GM12878 (cell line): ENCODE measurements around the gene SSTR1. TPM values are rescaled to one million over a fixed set of nuclear protein-coding genes. Genes with fewer than 3 reads are reported as not detected.

ENCODE experiments used
- ATAC-seq: fragments of 200-7000 bp; cut with Tn5 transposase; 3 replicates; pipeline ENCODE4 v1.9.1; 2020; ENCODE audit warnings: mild to moderate bottlenecking, moderate library complexity
- BruUV-seq: library from RNA; stranded (reverse); fragments of 400-500 nt; replicated peaks from 2 replicates; lab custom pipeline; 2021; lab: Mats Ljungman, UMichigan
- CTCF ChIA-PET: fragments of 300-600 bp; sonication (Branson Sonifier 250); formaldehyde crosslinking; extraction: SDS; loops from one replicate; lab custom pipeline; 2021; ENCODE audit warnings: inconsistent platforms; lab: Yijun Ruan, JAX
- POLR2A ChIA-PET: fragments of 350-600 bp; formaldehyde crosslinking; extraction: SDS; loops from one replicate; lab custom pipeline; 2021; ENCODE audit warnings: inconsistent platforms; lab: Charles Lee
- RAD21 ChIA-PET: fragments of 300-600 bp; sonication (Branson Sonifier 250); formaldehyde crosslinking; loops from one replicate; lab custom pipeline; 2023; ENCODE audit warnings: antibody characterized with exemption; ENCODE audit not compliant: unreplicated experiment; lab: Charles Lee
- SMC1A ChIA-PET: fragments of 300-600 bp; sonication (Branson Sonifier 250); formaldehyde crosslinking; loops from one replicate; lab custom pipeline; 2023; ENCODE audit not compliant: unreplicated experiment, uncharacterized antibody; lab: Charles Lee
- DNase-seq: peaks from one replicate; pipeline ENCODE4 v3.0.0-alpha.2; 2011; ENCODE audit warnings: low read depth, low spot score
- FAIRE-seq: peaks from 3 replicates; lab custom pipeline; 2011; peaks lifted over from hg19 to GRCh38; lab: Jason Lieb, UNC
- H2AFZ ChIP-seq: 2 replicates; pipeline ENCODE4 v1.6.0; 2011; ENCODE audit warnings: low read depth, low read length, control low read depth; ENCODE audit not compliant: control insufficient read depth
- H3K27ac ChIP-seq: 2 replicates; pipeline ENCODE4 v1.5.1; 2011; ENCODE audit warnings: control low read depth; ENCODE audit not compliant: control insufficient read depth, insufficient read depth
- H3K27me3 ChIP-seq, 2 experiments: replicated peaks in 1 of 2; 2 replicates each; pipeline versions ENCODE4 v1.6.0 to v1.6.1; 2011; ENCODE audit warnings: low read length in 1 of 2; ENCODE audit not compliant: control insufficient read depth in 2 of 2, insufficient read depth in 2 of 2
- H3K36me3 ChIP-seq, 2 experiments: 2 replicates each; pipeline ENCODE4 v1.5.1; 2011; ENCODE audit warnings: low read length in 1 of 2; ENCODE audit not compliant: control insufficient read depth in 2 of 2, insufficient read depth in 2 of 2
- H3K4me1 ChIP-seq: 2 replicates; pipeline ENCODE4 v1.6.1; 2011; ENCODE audit warnings: mild to moderate bottlenecking, low read length, moderate library complexity, mixed read lengths; ENCODE audit not compliant: control insufficient read depth, insufficient read depth
- H3K4me2 ChIP-seq: 2 replicates; pipeline ENCODE4 v1.6.0; 2011; ENCODE audit warnings: control low read depth; ENCODE audit not compliant: control insufficient read depth, insufficient read depth
- H3K4me3 ChIP-seq: fragments of 200-600 bp; sonication (generic); 2 replicates; pipeline ENCODE4 v1.5.1; 2016
- H3K79me2 ChIP-seq: 2 replicates; pipeline ENCODE4 v1.6.0; 2011; ENCODE audit warnings: low read length; ENCODE audit not compliant: control insufficient read depth, insufficient read depth
- H3K9ac ChIP-seq: 2 replicates; pipeline ENCODE4 v1.8.0; 2011; ENCODE audit warnings: low read length, control low read depth, mixed read lengths; ENCODE audit not compliant: control insufficient read depth, insufficient read depth
- H3K9me3 ChIP-seq: replicated peaks from 3 replicates; pipeline ENCODE4 v1.5.1; 2011; ENCODE audit warnings: mild to moderate bottlenecking, low read length; ENCODE audit not compliant: control insufficient read depth, insufficient read depth
- H4K20me1 ChIP-seq: 2 replicates; pipeline ENCODE4 v1.6.0; 2011; ENCODE audit not compliant: control insufficient read depth, insufficient read depth
- EP300 ChIP-seq, 2 experiments: fragments of 150-350 bp in 1 of 2; IDR thresholded peaks; 2 replicates each; pipeline ENCODE4 v1.6.1; 2011 to 2012; ENCODE audit warnings: low read depth in 2 of 2, low read length in 2 of 2, borderline replicate concordance in 1 of 2, improper control_type of control experiment in 1 of 2, inconsistent platforms in 1 of 2; ENCODE audit not compliant: control insufficient read depth in 1 of 2
- HCFC1 ChIP-seq: fragments of 150-350 bp; IDR thresholded peaks from 2 replicates; pipeline ENCODE4 v1.6.1; 2014; ENCODE audit warnings: low read length
- LARP7 ChIP-seq: fragments of 450-650 bp; IDR thresholded peaks from 2 replicates; pipeline ENCODE4 v1.6.1; 2017; ENCODE audit warnings: mild to moderate bottlenecking
- MTA3 ChIP-seq: IDR thresholded peaks from 2 replicates; pipeline ENCODE4 v1.6.1; 2012; ENCODE audit warnings: low read length, inconsistent platforms, borderline replicate concordance
- NFXL1 ChIP-seq: fragments of 450-650 bp; IDR thresholded peaks from 2 replicates; pipeline ENCODE4 v1.6.1; 2017; ENCODE audit warnings: antibody characterized with exemption, mild to moderate bottlenecking, borderline replicate concordance
- SREBF1 ChIP-seq: IDR thresholded peaks from 2 replicates; pipeline ENCODE4 v1.6.1; 2012; ENCODE audit warnings: mild to moderate bottlenecking, low read length
- TCF12 ChIP-seq: IDR thresholded peaks from 2 replicates; pipeline ENCODE4 v1.6.1; 2011; ENCODE audit warnings: low read depth, mild to moderate bottlenecking, low read length
- ZNF207 ChIP-seq: fragments of 450-650 bp; IDR thresholded peaks from 2 replicates; pipeline ENCODE4 v1.6.1; 2014; ENCODE audit warnings: antibody characterized with exemption, mild to moderate bottlenecking, borderline replicate concordance
- WGBS: methylation state at CpG from one replicate; pipeline ENCODE4 v1.1.6; 2016; ENCODE audit warnings: low lambda C conversion rate; ENCODE audit not compliant: insufficient replicate concordance, insufficient coverage; ENCODE audit errors: missing lambda C conversion rate; 5-methylcytosine and 5-hydroxymethylcytosine counted together
- in situ Hi-C: fragments of 300-500 bp; cut with MboI; formaldehyde crosslinking; loops from 9 replicates; pipeline ENCODE4 v1.14.3; 2018; ENCODE audit warnings: mixed read lengths
- intact Hi-C: fragments of 100-400 bp; cut with micrococcal nuclease; formaldehyde crosslinking; loops from one replicate; pipeline ENCODE4 v1.14.2; 2022; ENCODE audit not compliant: unreplicated experiment
- polyA plus RNA-seq, 11 experiments: library from polyadenylated mRNA; depleted of rRNA in 4 of 11; unstranded in 6 of 11; stranded (reverse) in 5 of 11; fragments of >200 nt; fragmentation: Nextera tagmentation in 4 of 11; fragmentation: Illumina TruSeq in 1 of 11; extraction: Ambion mirVana in 4 of 11; extraction: Trizol in 1 of 11; gene quantifications; 1 replicate in 1 of 11; 2 replicates in 10 of 11; pipeline versions ENCODE4 v1.2.1 to v1.2.3, GENCODE V29; 2011 to 2016; ENCODE audit warnings: inconsistent platforms in 2 of 11, missing spikeins in 2 of 11, low read depth in 1 of 11
- total RNA-seq, 4 experiments: library from RNA; depleted of rRNA in 3 of 4; stranded (reverse); fragments of >200 nt in 3 of 4; fragmentation: Illumina TruSeq in 1 of 4; extraction: Trizol in 1 of 4; gene quantifications; 2 replicates each; pipeline versions ENCODE4 v1.2.1 to v1.2.3, GENCODE V29; 2013 to 2021
- TF ChIP-seq, protein P1 (sequence below): fragments of 150-350 bp; IDR thresholded peaks from 2 replicates; pipeline ENCODE4 v1.6.1; 2014; ENCODE audit warnings: mild to moderate bottlenecking, low read depth, low read length
- TF ChIP-seq, protein P2 (sequence below): IDR thresholded peaks from 2 replicates; pipeline ENCODE4 v1.6.1; 2011; ENCODE audit warnings: borderline replicate concordance, low read depth, mild to moderate bottlenecking, moderate library complexity, mixed read lengths, low read length; ENCODE audit not compliant: insufficient read depth; ENCODE audit errors: extremely low read length

The SSTR1 gene
- total and polyA plus RNA-seq, 10 of the 15 experiments (the other 5 are each of a cell fraction or from before 2014, with no cell fraction given): 0.01 to 0.05 TPM; not detected in 8

DNA sequence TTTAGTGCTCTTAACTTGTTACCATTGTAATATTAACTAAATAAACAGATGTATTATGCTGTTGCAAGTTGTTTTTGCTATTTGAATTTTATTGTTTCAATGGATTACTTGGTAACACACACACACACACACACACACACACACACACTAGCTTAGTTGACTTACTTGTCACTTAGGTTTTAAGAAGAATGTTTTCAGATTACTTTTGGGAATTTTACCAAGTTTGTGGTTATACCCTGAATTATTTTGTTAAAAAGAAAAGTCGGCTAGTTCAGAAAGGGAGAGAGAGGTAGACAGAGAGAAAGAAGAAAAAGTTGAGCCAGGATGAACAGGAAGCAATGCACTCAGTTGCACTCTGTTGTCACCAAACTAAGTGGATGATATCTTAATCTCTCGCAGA is 5.3 kb downstream of the SSTR1 start:
- 21% methylated on average over 2 of the region's 2 CpGs for WGBS
- no TSS peak for BruUV-seq
- Histone ChIP-seq H3K36me3 (no peaks in the 10 kb centered on the region), H2AFZ (no peak overlapping the region), H4K20me1 (no peaks in the 10 kb centered on the region), H3K27me3 (no peaks in the 10 kb centered on the region), H3K27ac (no peak overlapping the region), H3K4me1 (no peaks in the 10 kb centered on the region), H3K9ac (no peak overlapping the region), H3K9me3 (no peaks in the 10 kb centered on the region; the same call in 2 of the 3 replicates), H3K4me2 (no peak overlapping the region), H3K79me2 (no peaks in the 10 kb centered on the region), H3K4me3 (no peak overlapping the region)
- in situ Hi-C loops: no loop called here
- FAIRE-seq: no peak
- no peak for DNase-seq
- intact Hi-C loops: no loop called here
- ChIA-PET POLR2A (no interaction called here), RAD21 (no interaction called here), SMC1A (no interaction called here), CTCF (no interaction called here)
- TF ChIP-seq TCF12 (no peak), MTA3 (no peak)
- TF ChIP-seq, protein P1, sequence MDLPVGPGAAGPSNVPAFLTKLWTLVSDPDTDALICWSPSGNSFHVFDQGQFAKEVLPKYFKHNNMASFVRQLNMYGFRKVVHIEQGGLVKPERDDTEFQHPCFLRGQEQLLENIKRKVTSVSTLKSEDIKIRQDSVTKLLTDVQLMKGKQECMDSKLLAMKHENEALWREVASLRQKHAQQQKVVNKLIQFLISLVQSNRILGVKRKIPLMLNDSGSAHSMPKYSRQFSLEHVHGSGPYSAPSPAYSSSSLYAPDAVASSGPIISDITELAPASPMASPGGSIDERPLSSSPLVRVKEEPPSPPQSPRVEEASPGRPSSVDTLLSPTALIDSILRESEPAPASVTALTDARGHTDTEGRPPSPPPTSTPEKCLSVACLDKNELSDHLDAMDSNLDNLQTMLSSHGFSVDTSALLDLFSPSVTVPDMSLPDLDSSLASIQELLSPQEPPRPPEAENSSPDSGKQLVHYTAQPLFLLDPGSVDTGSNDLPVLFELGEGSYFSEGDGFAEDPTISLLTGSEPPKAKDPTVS: no peak
- TF ChIP-seq, protein P2, sequence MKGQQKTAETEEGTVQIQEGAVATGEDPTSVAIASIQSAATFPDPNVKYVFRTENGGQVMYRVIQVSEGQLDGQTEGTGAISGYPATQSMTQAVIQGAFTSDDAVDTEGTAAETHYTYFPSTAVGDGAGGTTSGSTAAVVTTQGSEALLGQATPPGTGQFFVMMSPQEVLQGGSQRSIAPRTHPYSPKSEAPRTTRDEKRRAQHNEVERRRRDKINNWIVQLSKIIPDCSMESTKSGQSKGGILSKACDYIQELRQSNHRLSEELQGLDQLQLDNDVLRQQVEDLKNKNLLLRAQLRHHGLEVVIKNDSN: no peak
- ATAC-seq: no peak

DNA sequence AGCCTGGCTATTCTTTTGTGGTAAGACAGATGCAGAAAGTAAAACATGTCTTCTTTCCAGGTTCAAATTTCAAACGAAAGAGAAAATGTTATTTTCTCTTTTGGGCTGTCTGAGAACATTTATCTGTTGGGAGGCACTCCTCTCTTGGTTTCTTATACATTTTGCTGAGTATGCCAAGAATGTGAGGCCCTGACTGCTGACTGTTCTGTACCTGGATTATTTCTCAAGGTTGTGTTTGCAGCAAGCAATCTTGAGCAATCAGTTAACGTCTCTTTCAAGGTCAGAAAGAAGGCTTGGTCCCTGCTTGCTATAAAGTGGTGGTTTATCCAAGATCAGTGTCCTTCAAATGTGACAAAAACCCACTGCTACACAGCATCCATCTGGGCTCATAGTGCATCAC is 9.8 kb downstream of the SSTR1 start:
- Histone ChIP-seq H2AFZ (no peak overlapping the region), H3K4me3 (no peak overlapping the region)
- no peak for DNase-seq
- TF ChIP-seq NFXL1: no peak
- no peak for TF ChIP-seq LARP7
- TF ChIP-seq EP300 (IDR thresholded peaks at IDR 0.05; ENCODE audit: borderline replicate concordance in 1 of 2, control insufficient read depth in 1 of 2, low read depth in 2 of 2, low read length in 2 of 2): no peak
- no peak for TF ChIP-seq ZNF207
- no peak for TF ChIP-seq SREBF1
- no peak for TF ChIP-seq HCFC1
- TF ChIP-seq, all 136 proteins: peak for 0
- FAIRE-seq (no peak), ATAC-seq (no peak)
- Histone ChIP-seq H3K9ac (no peak overlapping the region), H4K20me1 (no peaks in the 10 kb centered on the region), H3K4me2 (no peak overlapping the region), H3K36me3 (no peaks in the 10 kb centered on the region), H3K27ac (no peak overlapping the region), H3K9me3 (no peaks in the 10 kb centered on the region), H3K79me2 (no peaks in the 10 kb centered on the region), H3K27me3 (no peaks in the 10 kb centered on the region), H3K4me1 (no peaks in the 10 kb centered on the region)
- intact Hi-C loops: no loop called here
- SMC1A ChIA-PET: no interaction called here
- CTCF ChIA-PET: no interaction called here
- no TSS peak for BruUV-seq
- WGBS: 0% methylated on average over 2 of the region's 2 CpGs
- in situ Hi-C loops: no loop called here
- POLR2A ChIA-PET: no interaction called here
- RAD21 ChIA-PET: no interaction called here
